Measurements from ENCODE around the gene IRX2.

IRX2 gene

GRCh38 chr5:2725980-2726765, 25.3 kb downstream of the IRX2 start:
- no peak overlapping the region for H3K9ac ChIP-seq (ENCODE audit: low read depth, low read length, poor library complexity, severe bottlenecking)

DNA sequence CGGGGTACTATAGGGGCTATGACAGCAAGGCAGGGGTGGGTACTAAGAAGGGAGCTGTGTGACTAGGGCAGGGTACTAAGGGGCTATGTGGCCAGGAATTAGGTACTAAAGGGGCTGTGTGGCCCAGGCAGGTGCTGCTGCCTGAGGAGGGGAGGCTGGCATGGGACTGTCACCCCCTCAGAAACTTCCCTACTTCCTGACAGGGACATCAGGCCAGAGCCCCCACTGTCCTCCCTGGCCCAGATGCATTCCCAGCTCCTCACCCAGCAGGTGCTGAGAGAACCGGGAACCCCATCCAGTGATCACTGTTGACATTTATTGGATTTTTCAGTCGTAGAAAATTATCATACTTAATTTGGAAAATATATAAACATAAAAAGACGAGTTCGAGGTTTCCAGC, 26.6 kb downstream of the IRX2 start:
- H3F3A ChIP-seq (ENCODE audit: low read depth), result no peaks in the 10 kb centered on the region
- no peaks in the 10 kb centered on the region for H3K36me3 ChIP-seq (ENCODE audit: insufficient read depth, low read length)
- TF ChIP-seq, protein P1, sequence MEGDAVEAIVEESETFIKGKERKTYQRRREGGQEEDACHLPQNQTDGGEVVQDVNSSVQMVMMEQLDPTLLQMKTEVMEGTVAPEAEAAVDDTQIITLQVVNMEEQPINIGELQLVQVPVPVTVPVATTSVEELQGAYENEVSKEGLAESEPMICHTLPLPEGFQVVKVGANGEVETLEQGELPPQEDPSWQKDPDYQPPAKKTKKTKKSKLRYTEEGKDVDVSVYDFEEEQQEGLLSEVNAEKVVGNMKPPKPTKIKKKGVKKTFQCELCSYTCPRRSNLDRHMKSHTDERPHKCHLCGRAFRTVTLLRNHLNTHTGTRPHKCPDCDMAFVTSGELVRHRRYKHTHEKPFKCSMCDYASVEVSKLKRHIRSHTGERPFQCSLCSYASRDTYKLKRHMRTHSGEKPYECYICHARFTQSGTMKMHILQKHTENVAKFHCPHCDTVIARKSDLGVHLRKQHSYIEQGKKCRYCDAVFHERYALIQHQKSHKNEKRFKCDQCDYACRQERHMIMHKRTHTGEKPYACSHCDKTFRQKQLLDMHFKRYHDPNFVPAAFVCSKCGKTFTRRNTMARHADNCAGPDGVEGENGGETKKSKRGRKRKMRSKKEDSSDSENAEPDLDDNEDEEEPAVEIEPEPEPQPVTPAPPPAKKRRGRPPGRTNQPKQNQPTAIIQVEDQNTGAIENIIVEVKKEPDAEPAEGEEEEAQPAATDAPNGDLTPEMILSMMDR (conservative IDR thresholded peaks at IDR 0.05; ENCODE audit: low read length), result no peak
- no peak for TF ChIP-seq EZH2phosphoT487 (IDR thresholded peaks at IDR 0.05; ENCODE audit: borderline replicate concordance)
- no peak overlapping the region for H2AFZ ChIP-seq (ENCODE audit: low read length)
- peaks cover 6% of the 10 kb centered on the region; the same call in 1 of the 2 replicates for H3K9me3 ChIP-seq (ENCODE audit: insufficient read depth, low read depth, low read length)
- H3K27me3 ChIP-seq (ENCODE audit: insufficient read depth, low read length, poor library complexity, severe bottlenecking), result no peaks in the 10 kb centered on the region
- H3K4me3 ChIP-seq (ENCODE audit: low read length, poor library complexity, severe bottlenecking), result no peak overlapping the region
- no peaks in the 10 kb centered on the region for H3K9me2 ChIP-seq (replicated peaks; ENCODE audit: low read depth, low read length)
- no peaks in the 10 kb centered on the region for H3K79me2 ChIP-seq (ENCODE audit: insufficient read depth, low read length)
- no peaks in the 10 kb centered on the region for H4K20me1 ChIP-seq (ENCODE audit: insufficient read depth, low read length, poor library complexity, severe bottlenecking)
- H3K4me1 ChIP-seq (ENCODE audit: insufficient read depth, low read length, poor library complexity, severe bottlenecking), result no peaks in the 10 kb centered on the region
- no peak overlapping the region for H3K4me2 ChIP-seq (ENCODE audit: low read depth, low read length, poor library complexity, severe bottlenecking)
- no peak overlapping the region for H3K9ac ChIP-seq (ENCODE audit: low read depth, low read length, poor library complexity, severe bottlenecking)

More at GRCh38 chr5:2725980-2726765, 25.3 kb downstream of the IRX2 start:
- no peaks in the 10 kb centered on the region for H4K20me1 ChIP-seq (ENCODE audit: insufficient read depth, low read length, poor library complexity, severe bottlenecking)
- no peaks in the 10 kb centered on the region for H3K27me3 ChIP-seq (ENCODE audit: insufficient read depth, low read length, poor library complexity, severe bottlenecking)
- no peaks in the 10 kb centered on the region for H3K4me1 ChIP-seq (ENCODE audit: insufficient read depth, low read length, poor library complexity, severe bottlenecking)
- no peak overlapping the region for H3K4me2 ChIP-seq (ENCODE audit: low read depth, low read length, poor library complexity, severe bottlenecking)
- H2AFZ ChIP-seq (ENCODE audit: low read length), result no peak overlapping the region
- no peaks in the 10 kb centered on the region for H3K79me2 ChIP-seq (ENCODE audit: insufficient read depth, low read length)
- no peak overlapping the region for H3K4me3 ChIP-seq (ENCODE audit: low read length, poor library complexity, severe bottlenecking)
- no peaks in the 10 kb centered on the region for H3F3A ChIP-seq (ENCODE audit: low read depth)
- no peaks in the 10 kb centered on the region for H3K9me2 ChIP-seq (replicated peaks; ENCODE audit: low read depth, low read length)
- TF ChIP-seq EZH2phosphoT487 (IDR thresholded peaks at IDR 0.05; ENCODE audit: borderline replicate concordance), result no peak
- TF ChIP-seq, protein P1 (conservative IDR thresholded peaks at IDR 0.05; ENCODE audit: low read length), result no peak
- H3K36me3 ChIP-seq (ENCODE audit: insufficient read depth, low read length), result no peaks in the 10 kb centered on the region
- H3K9me3 ChIP-seq (ENCODE audit: insufficient read depth, low read depth, low read length), result peaks cover 6% of the 10 kb centered on the region; the same call in 1 of the 2 replicates

- Histone ChIP-seq H3K36me3 (ENCODE audit: insufficient read depth, low read length) (no peaks in the 10 kb centered on the region), H4K20me1 (ENCODE audit: insufficient read depth, low read length, poor library complexity, severe bottlenecking) (no peaks in the 10 kb centered on the region), H3K4me2 (ENCODE audit: low read depth, low read length, poor library complexity, severe bottlenecking) (no peak overlapping the region), H3K9me2 (replicated peaks; ENCODE audit: low read depth, low read length) (no peaks in the 10 kb centered on the region), H3F3A (ENCODE audit: low read depth) (no peaks in the 10 kb centered on the region), H3K9me3 (ENCODE audit: insufficient read depth, low read depth, low read length) (peaks cover 9% of the 10 kb centered on the region; the same call in 1 of the 2 replicates), H3K4me1 (ENCODE audit: insufficient read depth, low read length, poor library complexity, severe bottlenecking) (no peaks in the 10 kb centered on the region), H3K27me3 (ENCODE audit: insufficient read depth, low read length, poor library complexity, severe bottlenecking) (no peaks in the 10 kb centered on the region), H3K9ac (ENCODE audit: low read depth, low read length, poor library complexity, severe bottlenecking) (no peak overlapping the region), H2AFZ (ENCODE audit: low read length) (no peak overlapping the region), H3K79me2 (ENCODE audit: insufficient read depth, low read length) (no peaks in the 10 kb centered on the region), H3K4me3 (ENCODE audit: low read length, poor library complexity, severe bottlenecking) (no peak overlapping the region)
- TF ChIP-seq EZH2phosphoT487 (IDR thresholded peaks at IDR 0.05; ENCODE audit: borderline replicate concordance), result no peak
- TF ChIP-seq, protein P1 (conservative IDR thresholded peaks at IDR 0.05; ENCODE audit: low read length), result no peak
Measured at GRCh38 chr5:2724031-2724581, 27.4 kb downstream of the IRX2 start.
